BE2C (cell line): ENCODE data around the gene DFFB.

Source experiments
- DNase-seq: peaks from one replicate; pipeline ENCODE4 v3.0.0-alpha.2; 2020
- H3K27me3 ChIP-seq: fragments of 250-450 bp; sonication (Bioruptor Pico); 2 replicates; pipeline ENCODE4 v1.5.1; 2020; ENCODE audit warnings: mild to moderate bottlenecking
- H3K36me3 ChIP-seq: fragments of 250-450 bp; sonication (Bioruptor Pico); 2 replicates; pipeline ENCODE4 v1.5.1; 2020; ENCODE audit warnings: mild to moderate bottlenecking
- H3K4me1 ChIP-seq: fragments of 250-450 bp; sonication (Bioruptor Pico); 2 replicates; pipeline ENCODE4 v1.5.1; 2020
- H3K4me3 ChIP-seq: 2 replicates; pipeline ENCODE4 v1.5.1; 2011; ENCODE audit warnings: low read depth, low read length
- H3K9me3 ChIP-seq: fragments of 250-450 bp; sonication (Bioruptor Pico); 2 replicates; pipeline ENCODE4 v1.5.1; 2020
- CTCF ChIP-seq: IDR thresholded peaks from 2 replicates; pipeline ENCODE4 v1.5.1; 2012; ENCODE audit warnings: mild to moderate bottlenecking, low read depth, low read length

The DFFB gene

GRCh38 chr1:3814771-3815561 is 42.3 kb upstream of the DFFB start:
- no peak for TF ChIP-seq CTCF
- no peaks in the 10 kb centered on the region for H3K9me3 ChIP-seq
- H3K36me3 ChIP-seq: no peaks in the 10 kb centered on the region
- no peaks in the 10 kb centered on the region for H3K4me1 ChIP-seq
- no peak for DNase-seq
- H3K27me3 ChIP-seq: no peaks in the 10 kb centered on the region
- H3K4me3 ChIP-seq: no peak overlapping the region

DNA sequence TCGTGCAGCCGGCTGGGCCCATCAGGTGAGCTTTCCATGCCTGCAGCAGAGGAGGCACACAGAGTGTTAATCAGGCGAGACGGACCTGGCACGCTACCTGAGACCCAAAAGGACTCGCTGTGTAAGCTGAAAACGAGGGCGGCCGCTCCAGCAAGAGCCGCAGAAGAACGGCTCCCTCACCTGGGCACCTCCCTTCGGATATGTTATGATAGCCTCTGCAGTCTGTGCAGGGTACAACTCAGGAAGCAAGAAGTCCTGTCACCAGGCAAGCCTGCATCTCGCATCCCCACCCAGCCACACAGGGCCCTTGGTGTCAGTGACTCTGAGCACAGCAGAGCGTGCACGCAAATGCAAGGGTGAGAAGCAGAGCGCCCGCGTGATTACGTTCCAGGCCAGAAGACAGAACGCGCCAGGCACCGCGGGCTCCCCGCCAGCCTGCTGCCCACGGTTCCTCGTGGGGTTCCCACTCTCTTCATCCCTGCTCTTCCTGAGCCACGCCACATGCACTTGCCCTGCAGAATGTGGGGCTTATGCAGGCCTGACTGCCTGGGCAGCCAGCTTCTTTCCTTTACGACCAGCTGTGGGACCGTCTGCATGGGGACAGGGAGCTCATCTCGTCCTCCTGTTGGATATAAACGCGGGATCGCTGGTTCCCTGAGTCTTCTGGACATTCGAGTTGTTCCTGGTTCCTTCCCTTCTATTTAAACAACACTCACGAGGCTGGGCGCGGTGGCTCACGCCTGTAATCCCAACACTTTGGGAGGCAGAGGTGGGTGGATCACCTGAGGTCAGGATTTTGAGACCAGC is 40.7 kb upstream of the DFFB start:
- H3K36me3 ChIP-seq: no peaks in the 10 kb centered on the region

GRCh38 chr1:3817138-3817740 is 40.0 kb upstream of the DFFB start:
- no peaks in the 10 kb centered on the region for H3K9me3 ChIP-seq
- no peak for DNase-seq
- TF ChIP-seq CTCF: no peak
- H3K4me1 ChIP-seq: peaks cover 10% of the 10 kb centered on the region
- H3K27me3 ChIP-seq: no peaks in the 10 kb centered on the region
- no peak overlapping the region for H3K4me3 ChIP-seq
- H3K36me3 ChIP-seq: no peaks in the 10 kb centered on the region

More for the DNA sequence above, 40.7 kb upstream of the DFFB start:
- no peak for TF ChIP-seq CTCF
- Histone ChIP-seq H3K27me3 (no peaks in the 10 kb centered on the region), H3K4me3 (no peak overlapping the region), H3K4me1 (peaks cover 6% of the 10 kb centered on the region), H3K9me3 (no peaks in the 10 kb centered on the region)
- DNase-seq: no peak

DNA sequence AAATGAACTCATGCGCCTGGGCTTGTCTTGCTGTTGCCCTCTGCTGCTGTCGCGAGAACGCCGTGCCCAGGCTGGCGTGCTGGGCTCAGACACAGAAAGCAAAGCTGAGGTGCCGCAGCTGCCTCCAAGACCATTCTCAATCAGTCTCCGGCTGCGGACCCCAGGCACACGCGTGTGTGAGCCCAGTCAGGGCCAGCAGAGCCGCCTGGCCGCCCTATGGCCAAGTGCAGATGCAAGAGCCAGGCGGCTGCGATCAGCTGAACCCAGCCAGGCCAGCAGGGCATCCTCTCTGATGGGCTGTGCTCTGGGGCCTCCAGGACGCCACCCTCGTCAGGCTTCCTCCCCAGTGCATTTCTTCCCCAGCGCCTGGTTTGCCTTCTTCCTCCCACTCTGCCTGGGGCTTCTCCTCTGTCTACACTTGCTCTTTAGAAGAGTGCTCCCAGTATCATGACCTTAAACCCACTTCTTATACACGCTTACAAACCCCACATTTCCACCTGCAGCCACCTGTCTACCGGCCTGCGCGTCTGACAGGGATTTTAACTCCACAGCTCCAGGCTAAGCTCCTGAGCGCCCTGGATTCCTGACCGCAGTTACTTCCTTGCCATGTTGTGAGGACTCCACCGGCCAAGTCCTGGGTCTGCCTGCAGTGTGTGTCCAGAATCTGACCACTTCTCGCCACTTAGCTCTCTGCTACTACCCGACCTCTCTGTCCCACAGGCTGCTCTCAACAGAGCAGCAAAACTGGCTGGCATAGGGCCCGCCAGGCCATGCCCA is 39.3 kb upstream of the DFFB start:
- Histone ChIP-seq H3K36me3 (no peaks in the 10 kb centered on the region), H3K27me3 (no peaks in the 10 kb centered on the region), H3K4me3 (no peak overlapping the region), H3K4me1 (peaks cover 10% of the 10 kb centered on the region), H3K9me3 (no peaks in the 10 kb centered on the region)
- no peak for TF ChIP-seq CTCF
- no peak for DNase-seq

- H3K27me3 ChIP-seq: no peaks in the 10 kb centered on the region
- no peak for TF ChIP-seq CTCF
- H3K9me3 ChIP-seq: no peaks in the 10 kb centered on the region
- H3K4me1 ChIP-seq: peaks cover 10% of the 10 kb centered on the region
- no peak for DNase-seq
- no peaks in the 10 kb centered on the region for H3K36me3 ChIP-seq
- H3K4me3 ChIP-seq: no peak overlapping the region
Measured at GRCh38 chr1:3819771-3820200, 37.5 kb upstream of the DFFB start.
